ENCODE measurements around the gene RANBP3.

RANBP3 gene

GRCh38 chr19:5996102-5996501 lies 18.2 kb upstream of the RANBP3 start:
- Histone ChIP-seq H3K9ac (ENCODE audit: low read depth, low read length) (no peak overlapping the region), H3K27me3 (ENCODE audit: insufficient read depth, low read length, poor library complexity) (no peaks in the 10 kb centered on the region), H3K79me2 (ENCODE audit: insufficient read depth, low read length) (no peaks in the 10 kb centered on the region), H3K27ac (ENCODE audit: low read length) (no peak overlapping the region), H3K4me2 (ENCODE audit: insufficient read depth, low read length) (no peak overlapping the region), H3K4me1 (ENCODE audit: insufficient read depth, low read length) (no peaks in the 10 kb centered on the region), H4K20me1 (ENCODE audit: insufficient read depth, low read length) (no peaks in the 10 kb centered on the region), H3K4me3 (ENCODE audit: low read depth in 1 of 2, low read length in 2 of 2) (no peak overlapping the region), H3K36me3 (ENCODE audit: insufficient read depth, low read length) (0 out of 2 replicates have a peak, but pooled peaks cover 7% of the 10 kb centered on the region), H3K9me3 (ENCODE audit: insufficient read depth, low read length, severe bottlenecking) (no peaks in the 10 kb centered on the region), H2AFZ (ENCODE audit: low read depth, low read length) (no peak overlapping the region)
- TF ChIP-seq EZH2 (IDR thresholded peaks at IDR 0.05; ENCODE audit: borderline replicate concordance, low read depth, low read length, severe bottlenecking), result no peak
- TF ChIP-seq, protein P1, sequence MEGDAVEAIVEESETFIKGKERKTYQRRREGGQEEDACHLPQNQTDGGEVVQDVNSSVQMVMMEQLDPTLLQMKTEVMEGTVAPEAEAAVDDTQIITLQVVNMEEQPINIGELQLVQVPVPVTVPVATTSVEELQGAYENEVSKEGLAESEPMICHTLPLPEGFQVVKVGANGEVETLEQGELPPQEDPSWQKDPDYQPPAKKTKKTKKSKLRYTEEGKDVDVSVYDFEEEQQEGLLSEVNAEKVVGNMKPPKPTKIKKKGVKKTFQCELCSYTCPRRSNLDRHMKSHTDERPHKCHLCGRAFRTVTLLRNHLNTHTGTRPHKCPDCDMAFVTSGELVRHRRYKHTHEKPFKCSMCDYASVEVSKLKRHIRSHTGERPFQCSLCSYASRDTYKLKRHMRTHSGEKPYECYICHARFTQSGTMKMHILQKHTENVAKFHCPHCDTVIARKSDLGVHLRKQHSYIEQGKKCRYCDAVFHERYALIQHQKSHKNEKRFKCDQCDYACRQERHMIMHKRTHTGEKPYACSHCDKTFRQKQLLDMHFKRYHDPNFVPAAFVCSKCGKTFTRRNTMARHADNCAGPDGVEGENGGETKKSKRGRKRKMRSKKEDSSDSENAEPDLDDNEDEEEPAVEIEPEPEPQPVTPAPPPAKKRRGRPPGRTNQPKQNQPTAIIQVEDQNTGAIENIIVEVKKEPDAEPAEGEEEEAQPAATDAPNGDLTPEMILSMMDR (IDR thresholded peaks at IDR 0.05; ENCODE audit: borderline replicate concordance, extremely low read depth, low read length, poor library complexity, severe bottlenecking), result no peak
- DNase-seq (no peak), ATAC-seq (ENCODE audit: insufficient read depth, low read depth) (no peak)

- 0 out of 2 replicates have a peak, but pooled peaks cover 2% of the 10 kb centered on the region for H3K36me3 ChIP-seq (ENCODE audit: insufficient read depth, low read length)
- no peaks in the 10 kb centered on the region for H3K27me3 ChIP-seq (ENCODE audit: insufficient read depth, low read length, poor library complexity)
- DNase-seq (no peak), ATAC-seq (ENCODE audit: insufficient read depth, low read depth) (no peak)
- H3K4me1 ChIP-seq (ENCODE audit: insufficient read depth, low read length), result no peaks in the 10 kb centered on the region
- TF ChIP-seq EZH2 (IDR thresholded peaks at IDR 0.05; ENCODE audit: borderline replicate concordance, low read depth, low read length, severe bottlenecking), result no peak
- TF ChIP-seq, protein P1 (IDR thresholded peaks at IDR 0.05; ENCODE audit: borderline replicate concordance, extremely low read depth, low read length, poor library complexity, severe bottlenecking), result no peak
- no peaks in the 10 kb centered on the region for H4K20me1 ChIP-seq (ENCODE audit: insufficient read depth, low read length)
- no peak overlapping the region for H3K4me3 ChIP-seq (ENCODE audit: low read depth in 1 of 2, low read length in 2 of 2)
- no peaks in the 10 kb centered on the region for H3K79me2 ChIP-seq (ENCODE audit: insufficient read depth, low read length)
- no peaks in the 10 kb centered on the region for H3K9me3 ChIP-seq (ENCODE audit: insufficient read depth, low read length, severe bottlenecking)
- no peak overlapping the region for H3K27ac ChIP-seq (ENCODE audit: low read length)
- no peak overlapping the region for H3K9ac ChIP-seq (ENCODE audit: low read depth, low read length)
- H2AFZ ChIP-seq (ENCODE audit: low read depth, low read length), result no peak overlapping the region
- H3K4me2 ChIP-seq (ENCODE audit: insufficient read depth, low read length), result no peak overlapping the region
Measured at GRCh38 chr19:5995606-5996005, 17.7 kb upstream of the RANBP3 start.

DNA sequence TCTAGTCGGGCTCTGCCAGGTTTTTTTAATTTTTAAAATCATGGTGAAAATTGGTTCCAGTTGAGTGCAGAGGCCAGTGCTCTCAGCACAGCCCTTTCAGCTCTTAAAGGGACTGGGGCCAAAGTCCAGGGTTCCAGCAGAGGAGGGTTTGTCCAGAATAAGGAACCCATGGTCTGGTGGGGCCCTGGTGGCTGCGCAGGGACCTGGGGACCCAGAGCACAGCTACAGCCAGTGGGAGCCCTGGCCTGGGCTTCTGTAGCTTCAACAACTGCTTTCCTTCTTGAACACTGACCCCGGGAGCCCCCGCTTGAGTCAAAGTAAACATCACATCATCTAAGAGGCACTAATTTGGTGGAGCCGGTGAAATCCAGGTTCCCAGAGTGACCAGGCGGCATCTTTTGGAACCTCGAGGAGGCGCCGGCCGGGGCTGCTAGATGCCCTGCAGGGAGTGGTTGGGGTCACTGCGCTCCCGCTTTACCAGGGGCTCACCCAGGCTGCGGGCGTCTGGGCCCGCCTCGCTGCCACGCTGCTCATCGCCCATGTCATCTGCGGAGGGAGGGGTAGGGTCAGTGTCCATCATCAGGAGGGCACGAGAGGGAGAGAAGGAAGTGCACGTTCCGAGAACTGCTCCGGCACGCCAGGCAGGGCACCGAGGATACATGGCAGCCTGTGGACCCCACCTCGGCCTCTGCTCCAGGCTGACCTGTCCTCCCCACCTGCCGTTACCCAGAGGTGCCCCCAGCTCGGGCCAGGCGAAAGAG lies 16.6 kb upstream of the RANBP3 start:
- Histone ChIP-seq H3K9me3 (ENCODE audit: insufficient read depth, low read length, severe bottlenecking) (no peaks in the 10 kb centered on the region), H3K4me3 (ENCODE audit: low read depth in 1 of 2, low read length in 2 of 2) (no peak overlapping the region), H3K36me3 (ENCODE audit: insufficient read depth, low read length) (no peaks in the 10 kb centered on the region), H3K4me1 (ENCODE audit: insufficient read depth, low read length) (no peaks in the 10 kb centered on the region), H3K9ac (ENCODE audit: low read depth, low read length) (no peak overlapping the region), H3K4me2 (ENCODE audit: insufficient read depth, low read length) (no peak overlapping the region), H2AFZ (ENCODE audit: low read depth, low read length) (no peak overlapping the region), H3K27ac (ENCODE audit: low read length) (no peak overlapping the region), H3K79me2 (ENCODE audit: insufficient read depth, low read length) (no peaks in the 10 kb centered on the region), H4K20me1 (ENCODE audit: insufficient read depth, low read length) (no peaks in the 10 kb centered on the region), H3K27me3 (ENCODE audit: insufficient read depth, low read length, poor library complexity) (no peaks in the 10 kb centered on the region)
- no peak for DNase-seq
- no peak for TF ChIP-seq EZH2 (IDR thresholded peaks at IDR 0.05; ENCODE audit: borderline replicate concordance, low read depth, low read length, severe bottlenecking)
- TF ChIP-seq, protein P1 (IDR thresholded peaks at IDR 0.05; ENCODE audit: borderline replicate concordance, extremely low read depth, low read length, poor library complexity, severe bottlenecking), result no peak
- ATAC-seq (ENCODE audit: insufficient read depth, low read depth), result no peak
